ENCODE measurements around the gene WNK4. TPM values are rescaled to one million over a fixed set of nuclear protein-coding genes. Genes with fewer than 3 reads are reported as not detected.

WNK4 gene
- polyA plus RNA-seq, 1 donor from 2014 or later, result 0.10 TPM

GRCh38 chr17:42833767-42834422 lies 53.5 kb downstream of the WNK4 start:
- Histone ChIP-seq H3K36me3 (ENCODE audit: insufficient read depth, low read length) (no peaks in the 10 kb centered on the region), H3K4me2 (ENCODE audit: low read length) (peak overlapping the region; percentile 96), H3K27me3 (ENCODE audit: insufficient read depth, low read depth, low read length) (no peaks in the 10 kb centered on the region), H3K9me2 (ENCODE audit: insufficient read depth, low read length) (no peaks in the 10 kb centered on the region), H3K79me2 (replicated peaks; ENCODE audit: insufficient read depth, low read length) (peaks cover 19% of the 10 kb centered on the region), H4K20me1 (ENCODE audit: insufficient read depth) (no peaks in the 10 kb centered on the region), H3K4me3 (ENCODE audit: low read length) (peak overlapping the region; percentile 83), H3K27ac (ENCODE audit: low read length) (peak overlapping the region; percentile 88), H2AFZ (ENCODE audit: low read depth, low read length) (peak overlapping the region; percentile 99), H3K9ac (ENCODE audit: low read length) (peak overlapping the region; percentile 90), H3F3A (ENCODE audit: insufficient read depth, low read length, poor library complexity, severe bottlenecking) (no peaks in the 10 kb centered on the region), H3K9me3 (ENCODE audit: low read length) (no peaks in the 10 kb centered on the region)
- TF ChIP-seq EP300 (conservative IDR thresholded peaks at IDR 0.05; ENCODE audit: poor library complexity, severe bottlenecking), result no peak
- no peak for TF ChIP-seq TAF1 (IDR thresholded peaks at IDR 0.05; ENCODE audit: low read depth)
- TF ChIP-seq REST (IDR thresholded peaks at IDR 0.05; ENCODE audit: borderline replicate concordance), result no peak
- TF ChIP-seq MXI1 (conservative IDR thresholded peaks at IDR 0.05; ENCODE audit: poor library complexity, severe bottlenecking), result no peak
- no peak for TF ChIP-seq RAD21 (conservative IDR thresholded peaks at IDR 0.05)
- no peak for TF ChIP-seq EZH2 (IDR thresholded peaks at IDR 0.05; ENCODE audit: borderline replicate concordance, insufficient read depth, low read length, poor library complexity, severe bottlenecking)
- TF ChIP-seq, protein P1, sequence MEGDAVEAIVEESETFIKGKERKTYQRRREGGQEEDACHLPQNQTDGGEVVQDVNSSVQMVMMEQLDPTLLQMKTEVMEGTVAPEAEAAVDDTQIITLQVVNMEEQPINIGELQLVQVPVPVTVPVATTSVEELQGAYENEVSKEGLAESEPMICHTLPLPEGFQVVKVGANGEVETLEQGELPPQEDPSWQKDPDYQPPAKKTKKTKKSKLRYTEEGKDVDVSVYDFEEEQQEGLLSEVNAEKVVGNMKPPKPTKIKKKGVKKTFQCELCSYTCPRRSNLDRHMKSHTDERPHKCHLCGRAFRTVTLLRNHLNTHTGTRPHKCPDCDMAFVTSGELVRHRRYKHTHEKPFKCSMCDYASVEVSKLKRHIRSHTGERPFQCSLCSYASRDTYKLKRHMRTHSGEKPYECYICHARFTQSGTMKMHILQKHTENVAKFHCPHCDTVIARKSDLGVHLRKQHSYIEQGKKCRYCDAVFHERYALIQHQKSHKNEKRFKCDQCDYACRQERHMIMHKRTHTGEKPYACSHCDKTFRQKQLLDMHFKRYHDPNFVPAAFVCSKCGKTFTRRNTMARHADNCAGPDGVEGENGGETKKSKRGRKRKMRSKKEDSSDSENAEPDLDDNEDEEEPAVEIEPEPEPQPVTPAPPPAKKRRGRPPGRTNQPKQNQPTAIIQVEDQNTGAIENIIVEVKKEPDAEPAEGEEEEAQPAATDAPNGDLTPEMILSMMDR (IDR thresholded peaks at IDR 0.05; ENCODE audit: poor library complexity, severe bottlenecking), result no peak
- no peak for TF ChIP-seq SMC3 (conservative IDR thresholded peaks at IDR 0.05; ENCODE audit: poor library complexity)
- TF ChIP-seq POLR2AphosphoS5 (IDR thresholded peaks at IDR 0.05), result no peak

GRCh38 chr17:42835732-42836131 lies 55.3 kb downstream of the WNK4 start:
- Histone ChIP-seq H3K9ac (ENCODE audit: low read length) (no peak overlapping the region), H3K9me2 (ENCODE audit: insufficient read depth, low read length) (no peaks in the 10 kb centered on the region), H2AFZ (ENCODE audit: low read depth, low read length) (no peak overlapping the region), H3F3A (ENCODE audit: insufficient read depth, low read length, poor library complexity, severe bottlenecking) (no peaks in the 10 kb centered on the region), H3K36me3 (ENCODE audit: insufficient read depth, low read length) (no peaks in the 10 kb centered on the region), H3K79me2 (replicated peaks; ENCODE audit: insufficient read depth, low read length) (peaks cover 19% of the 10 kb centered on the region), H3K4me2 (ENCODE audit: low read length) (no peak overlapping the region), H3K9me3 (ENCODE audit: low read length) (no peaks in the 10 kb centered on the region), H3K27ac (ENCODE audit: low read length) (no peak overlapping the region), H3K4me3 (ENCODE audit: low read length) (no peak overlapping the region), H4K20me1 (ENCODE audit: insufficient read depth) (no peaks in the 10 kb centered on the region), H3K27me3 (ENCODE audit: insufficient read depth, low read depth, low read length) (no peaks in the 10 kb centered on the region)
- TF ChIP-seq, protein P1 (IDR thresholded peaks at IDR 0.05; ENCODE audit: poor library complexity, severe bottlenecking), result no peak
- no peak for TF ChIP-seq MXI1 (conservative IDR thresholded peaks at IDR 0.05; ENCODE audit: poor library complexity, severe bottlenecking)
- no peak for TF ChIP-seq TAF1 (IDR thresholded peaks at IDR 0.05; ENCODE audit: low read depth)
- TF ChIP-seq RAD21 (conservative IDR thresholded peaks at IDR 0.05), result no peak
- no peak for TF ChIP-seq EP300 (conservative IDR thresholded peaks at IDR 0.05; ENCODE audit: poor library complexity, severe bottlenecking)
- no peak for TF ChIP-seq SMC3 (conservative IDR thresholded peaks at IDR 0.05; ENCODE audit: poor library complexity)
- no peak for TF ChIP-seq EZH2 (IDR thresholded peaks at IDR 0.05; ENCODE audit: borderline replicate concordance, insufficient read depth, low read length, poor library complexity, severe bottlenecking)
- TF ChIP-seq REST (IDR thresholded peaks at IDR 0.05; ENCODE audit: borderline replicate concordance), result no peak
- TF ChIP-seq POLR2AphosphoS5 (IDR thresholded peaks at IDR 0.05), result no peak
